Nephron (organoid): Measurements from ENCODE around the gene GADD45A.
A peak's percentile ranks its signal among the peaks of the same experiment; 100 is the strongest.
"Not testable (repeated sequence)": the region's sequence is repeated elsewhere in the genome, so short reads cannot be mapped to it uniquely, and the experiment has no call there.

Experiments
- H3K27ac Mint-ChIP-seq, 3 experiments: 2 replicates each; pipeline ENCODE4 v1.8.0; 2020; ENCODE audit warnings: mixed read lengths in 3 of 3, mild to moderate bottlenecking in 2 of 3, moderate library complexity in 1 of 3
- H3K27me3 Mint-ChIP-seq: 2 replicates; pipeline ENCODE4 v1.8.0; 2021; ENCODE audit warnings: low read depth, mild to moderate bottlenecking, moderate library complexity, mixed read lengths
- H3K36me3 Mint-ChIP-seq: 2 replicates; pipeline ENCODE4 v1.8.0; 2020; ENCODE audit warnings: low read depth, mixed read lengths
- H3K4me1 Mint-ChIP-seq: 2 replicates; pipeline ENCODE4 v1.8.0; 2020; ENCODE audit warnings: mixed read lengths
- H3K4me3 Mint-ChIP-seq, 3 experiments: 2 replicates each; pipeline ENCODE4 v1.8.0; 2020; ENCODE audit warnings: mild to moderate bottlenecking in 3 of 3, mixed read lengths in 3 of 3, moderate library complexity in 2 of 3
- H3K9me3 Mint-ChIP-seq: 2 replicates; pipeline ENCODE4 v1.8.0; 2020; ENCODE audit warnings: mixed read lengths
- CTCF ChIP-seq, 3 experiments: fragments of 200-600 bp; sonication (generic); IDR thresholded peaks; one replicate each; pipeline ENCODE4 v1.5.0; 2021; ENCODE audit warnings: antibody characterized with exemption in 3 of 3; ENCODE audit not compliant: unreplicated experiment in 3 of 3

The GADD45A gene

GRCh38 chr1:67723126-67723525 lies 38.1 kb downstream of the GADD45A start:
- Mint-ChIP-seq H3K36me3 (no peaks in the 10 kb centered on the region), H3K27me3 (no peaks in the 10 kb centered on the region), H3K27ac (no peak overlapping the region), H3K4me3 (no peak overlapping the region), H3K9me3 (no peaks in the 10 kb centered on the region), H3K4me1 (peaks cover 7% of the 10 kb centered on the region)
- no peak for TF ChIP-seq CTCF (IDR thresholded peaks at IDR 0.05; ENCODE audit: unreplicated experiment in 3 of 3)

GRCh38 chr1:67723620-67724019 lies 38.6 kb downstream of the GADD45A start:
- Mint-ChIP-seq H3K4me1 (peaks cover 7% of the 10 kb centered on the region), H3K9me3 (no peaks in the 10 kb centered on the region), H3K27me3 (no peaks in the 10 kb centered on the region), H3K36me3 (no peaks in the 10 kb centered on the region), H3K27ac (no peak overlapping the region), H3K4me3 (no peak overlapping the region)
- no peak for TF ChIP-seq CTCF (IDR thresholded peaks at IDR 0.05; ENCODE audit: unreplicated experiment in 3 of 3)

DNA sequence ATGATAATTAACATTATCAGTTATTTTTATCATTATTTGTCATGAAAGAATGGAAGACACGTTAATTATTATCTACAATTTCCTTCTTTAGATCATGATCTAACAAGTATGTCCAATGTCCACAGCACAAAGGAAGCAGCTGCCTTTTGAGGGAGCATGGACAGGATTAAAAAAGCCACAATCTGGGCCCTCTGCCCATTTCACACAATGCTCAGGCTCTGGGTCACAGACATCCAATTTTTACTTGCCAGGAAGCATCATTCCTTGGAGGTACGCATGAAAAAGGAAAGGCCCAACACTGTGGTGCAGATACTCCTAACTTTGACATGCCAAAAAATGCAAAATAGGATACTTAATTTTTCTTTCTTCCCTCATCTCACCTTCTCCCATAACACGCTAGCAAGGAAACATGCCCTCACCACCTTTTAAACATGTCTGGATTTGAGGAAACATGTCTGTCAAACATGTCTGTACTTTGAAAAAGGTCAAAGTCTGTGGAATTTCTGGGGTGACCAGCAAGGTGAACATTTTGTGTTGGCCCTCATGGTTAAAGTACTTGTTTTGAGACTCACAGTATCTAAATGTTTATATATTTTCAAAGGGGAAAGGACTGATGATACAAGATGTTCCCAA lies 40.0 kb downstream of the GADD45A start:
- no peak for TF ChIP-seq CTCF (IDR thresholded peaks at IDR 0.05; ENCODE audit: unreplicated experiment in 3 of 3)
- Mint-ChIP-seq H3K27ac (peak overlapping the region; percentile 31 to 68 (median 68)), H3K27me3 (no peaks in the 10 kb centered on the region), H3K4me3 (no peak overlapping the region), H3K9me3 (no peaks in the 10 kb centered on the region), H3K4me1 (peaks cover 7% of the 10 kb centered on the region), H3K36me3 (no peaks in the 10 kb centered on the region)

GRCh38 chr1:67726224-67726623 lies 41.2 kb downstream of the GADD45A start:
- no peak overlapping the region for H3K27ac Mint-ChIP-seq
- H3K9me3 Mint-ChIP-seq, result no peaks in the 10 kb centered on the region
- no peaks in the 10 kb centered on the region for H3K36me3 Mint-ChIP-seq
- H3K4me3 Mint-ChIP-seq, result no peak overlapping the region
- H3K27me3 Mint-ChIP-seq, result no peaks in the 10 kb centered on the region
- TF ChIP-seq CTCF (IDR thresholded peaks at IDR 0.05; ENCODE audit: unreplicated experiment in 3 of 3), result no peak
- peaks cover 11% of the 10 kb centered on the region for H3K4me1 Mint-ChIP-seq

DNA sequence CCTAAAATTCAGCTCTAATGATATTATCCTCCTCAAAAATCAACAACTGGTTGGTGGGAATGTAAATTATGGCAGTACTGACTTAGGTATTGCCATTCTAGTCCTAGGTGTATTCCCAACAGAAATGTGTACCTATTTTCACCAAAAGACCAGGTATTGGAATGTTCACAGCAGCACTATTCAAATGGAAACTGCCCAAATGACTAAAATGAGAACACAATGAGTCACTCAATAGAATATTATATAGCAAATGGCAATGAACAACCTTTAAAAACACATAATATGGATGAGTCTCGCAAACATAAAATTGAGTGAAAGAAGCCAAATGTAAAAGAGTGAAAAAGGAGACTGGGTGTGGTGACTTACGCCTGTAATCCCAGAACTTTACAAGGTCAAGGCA lies 44.9 kb downstream of the GADD45A start:
- TF ChIP-seq CTCF (IDR thresholded peaks at IDR 0.05; ENCODE audit: unreplicated experiment in 3 of 3), result no peak
- Mint-ChIP-seq H3K9me3 (no peaks in the 10 kb centered on the region), H3K4me1 (peaks cover 39% of the 10 kb centered on the region), H3K27ac (no peak overlapping the region), H3K36me3 (no peaks in the 10 kb centered on the region), H3K27me3 (no peaks in the 10 kb centered on the region), H3K4me3 (no peak overlapping the region)

DNA sequence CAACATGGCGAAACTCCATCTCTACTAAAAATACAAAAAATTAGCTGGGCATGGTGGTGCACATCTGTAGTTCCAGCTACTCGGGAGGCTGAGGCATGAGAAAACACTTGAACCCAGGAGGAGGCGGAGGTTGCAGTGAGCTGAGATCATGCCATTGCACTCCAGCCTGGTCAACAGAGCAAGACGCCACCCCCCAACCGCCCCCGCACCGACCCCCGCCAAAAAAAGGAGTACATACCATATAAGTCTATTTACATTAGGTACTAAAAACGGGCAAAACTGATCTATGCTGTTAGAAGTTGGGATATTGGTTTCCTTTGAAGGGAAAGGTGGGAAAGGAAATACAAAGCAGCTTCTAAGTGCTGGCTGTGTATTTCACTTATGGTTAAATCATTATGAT lies 45.3 kb downstream of the GADD45A start:
- not testable (repeated sequence) for H3K9me3 Mint-ChIP-seq, H3K36me3 Mint-ChIP-seq, H3K27me3 Mint-ChIP-seq, H3K4me3 Mint-ChIP-seq
- H3K4me1 Mint-ChIP-seq, result peaks cover 37% of the 10 kb centered on the region
- peak overlapping the region in 1 of 3 experiments; percentile 19 for H3K27ac Mint-ChIP-seq
